ENCODE data around the gene ABL1. TPM values are rescaled to one million over a fixed set of nuclear protein-coding genes. Genes with fewer than 3 reads are reported as not detected.

ABL1 gene
- total RNA-seq, 2 experiments from 2014 or later = 31.7 to 34.1 TPM

DNA sequence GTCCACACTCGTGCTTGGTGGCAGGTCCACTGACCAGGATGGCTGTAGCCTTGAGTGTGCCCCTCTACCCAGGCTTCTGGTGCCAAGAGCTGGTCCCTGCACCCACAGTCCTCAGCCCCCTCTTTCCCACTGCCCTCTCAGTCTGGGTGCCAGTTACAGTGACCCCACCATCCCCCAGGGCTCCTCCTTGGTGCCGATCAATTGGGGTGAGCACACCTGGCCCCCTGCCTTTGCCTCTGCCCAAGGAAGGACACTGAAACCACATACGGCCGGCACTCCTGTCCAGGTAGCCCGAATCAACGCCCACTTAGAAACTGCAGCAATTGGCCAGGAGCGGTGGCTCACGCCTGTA, 80.0 kb downstream of the ABL1 start:
- Mint-ChIP-seq H3K36me3 (ENCODE audit: low read depth) (no peaks in the 10 kb centered on the region), H3K9me3 (ENCODE audit: insufficient read depth) (no peaks in the 10 kb centered on the region), H3K27me3 (ENCODE audit: low read depth) (no peaks in the 10 kb centered on the region), H3K4me1 (ENCODE audit: low read depth) (no peaks in the 10 kb centered on the region), H3K27ac (no peak overlapping the region), H3K4me3 (no peak overlapping the region)
- ChIA-PET CTCF (interaction anchor here (1.0 kb wide), 1 partner anchor 51 kb away, joined by 3 read pairs; no protein-coding TSS in a partner anchor), POLR2A (no interaction called here)
- ATAC-seq (no peak), DNase-seq (no peak)

DNA sequence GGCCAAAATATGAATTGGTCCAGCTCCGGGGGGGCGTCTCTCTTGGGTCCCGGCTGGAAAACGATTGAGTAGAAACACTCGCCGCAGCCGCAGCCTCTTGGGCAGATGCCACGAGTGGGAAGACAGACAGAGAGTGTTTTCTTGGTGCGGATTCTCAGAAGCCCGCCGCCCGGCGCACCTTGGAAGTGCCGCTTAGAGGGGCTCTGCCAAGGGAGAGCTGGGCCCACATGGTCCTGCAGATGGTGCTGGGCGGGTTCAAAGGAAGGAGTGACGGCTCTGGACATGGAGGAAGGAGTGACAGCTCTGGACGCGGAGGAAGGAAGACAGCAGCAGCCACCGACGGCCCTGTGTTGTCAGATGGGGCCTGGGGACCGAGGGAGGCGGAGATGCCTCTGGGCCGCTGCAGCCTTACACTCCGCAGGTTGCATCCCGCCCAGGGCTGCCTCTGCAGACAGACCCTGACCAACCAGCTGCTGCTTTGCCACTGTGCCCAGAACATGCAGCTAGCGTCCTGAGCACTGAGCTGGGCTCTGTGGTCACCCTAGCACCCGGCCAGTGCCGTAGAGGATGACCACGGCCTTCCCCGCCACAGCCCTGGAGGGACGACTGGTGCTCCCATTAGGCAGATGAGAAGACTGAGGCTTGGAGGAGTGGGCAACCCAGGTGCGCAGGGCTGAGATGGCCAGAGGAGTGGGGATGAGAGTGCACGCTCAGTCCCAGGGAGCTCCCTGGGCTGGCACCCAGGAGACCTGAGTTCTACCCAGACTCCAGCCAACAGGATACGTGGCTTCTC, 82.3 kb downstream of the ABL1 start:
- H3K4me3 Mint-ChIP-seq = no peak overlapping the region
- H3K4me1 Mint-ChIP-seq (ENCODE audit: low read depth) = no peaks in the 10 kb centered on the region
- ChIA-PET CTCF (interaction anchor here (0.5 to 0.7 kb wide), 2 partner anchors 51 to 65 kb away, joined by 3 read pairs; no protein-coding TSS in a partner anchor), POLR2A (no interaction called here)
- no peak overlapping the region for H3K27ac Mint-ChIP-seq
- no peaks in the 10 kb centered on the region for H3K9me3 Mint-ChIP-seq (ENCODE audit: insufficient read depth)
- ATAC-seq (no peak), DNase-seq (no peak)
- H3K36me3 Mint-ChIP-seq (ENCODE audit: low read depth) = no peaks in the 10 kb centered on the region
- no peaks in the 10 kb centered on the region for H3K27me3 Mint-ChIP-seq (ENCODE audit: low read depth)

DNA sequence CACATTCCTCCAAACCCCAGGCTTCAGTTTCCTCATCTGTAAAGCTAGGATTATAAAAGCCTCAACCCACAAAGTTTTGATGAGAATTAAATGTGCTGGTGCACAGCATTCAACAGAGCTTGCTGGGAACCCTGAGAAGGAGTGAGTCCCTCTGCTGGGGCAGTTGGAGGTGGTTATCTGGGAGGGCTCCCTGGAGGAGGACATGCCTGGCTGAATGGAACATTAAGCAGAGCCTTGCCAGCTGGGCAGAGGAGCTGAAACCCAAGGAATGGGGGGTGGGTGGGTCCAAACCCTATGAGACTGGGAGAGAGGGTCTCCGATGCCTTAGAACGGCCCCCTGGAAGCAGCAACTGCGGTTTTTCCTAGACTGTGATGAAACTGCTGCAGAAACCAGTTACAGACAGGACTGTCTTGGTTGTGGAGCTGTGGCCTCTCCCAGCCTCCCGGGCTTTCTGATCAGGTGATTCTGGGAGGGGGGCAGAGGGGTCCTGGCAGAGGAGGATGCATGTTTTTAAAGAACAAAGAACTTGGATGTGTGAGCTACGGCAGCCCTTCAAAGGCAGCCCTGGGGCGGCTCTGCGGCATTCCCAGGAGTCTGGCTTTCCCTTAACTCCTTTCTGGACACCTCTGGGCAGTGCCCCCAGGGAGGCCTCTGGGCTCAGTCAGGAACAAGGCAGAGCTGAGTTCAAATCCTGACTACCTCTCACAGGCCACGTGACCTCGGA, 83.2 kb downstream of the ABL1 start:
- H3K9me3 Mint-ChIP-seq (ENCODE audit: insufficient read depth) = no peaks in the 10 kb centered on the region
- DNase-seq (no peak), ATAC-seq (no peak)
- no peaks in the 10 kb centered on the region for H3K27me3 Mint-ChIP-seq (ENCODE audit: low read depth)
- no peaks in the 10 kb centered on the region for H3K36me3 Mint-ChIP-seq (ENCODE audit: low read depth)
- ChIA-PET CTCF (interaction anchor here (0.5 to 0.7 kb wide), 2 partner anchors 52 to 64 kb away, joined by 3 read pairs; no protein-coding TSS in a partner anchor), POLR2A (no interaction called here)
- H3K4me3 Mint-ChIP-seq = no peak overlapping the region
- no peaks in the 10 kb centered on the region for H3K4me1 Mint-ChIP-seq (ENCODE audit: low read depth)
- H3K27ac Mint-ChIP-seq = no peak overlapping the region

DNA sequence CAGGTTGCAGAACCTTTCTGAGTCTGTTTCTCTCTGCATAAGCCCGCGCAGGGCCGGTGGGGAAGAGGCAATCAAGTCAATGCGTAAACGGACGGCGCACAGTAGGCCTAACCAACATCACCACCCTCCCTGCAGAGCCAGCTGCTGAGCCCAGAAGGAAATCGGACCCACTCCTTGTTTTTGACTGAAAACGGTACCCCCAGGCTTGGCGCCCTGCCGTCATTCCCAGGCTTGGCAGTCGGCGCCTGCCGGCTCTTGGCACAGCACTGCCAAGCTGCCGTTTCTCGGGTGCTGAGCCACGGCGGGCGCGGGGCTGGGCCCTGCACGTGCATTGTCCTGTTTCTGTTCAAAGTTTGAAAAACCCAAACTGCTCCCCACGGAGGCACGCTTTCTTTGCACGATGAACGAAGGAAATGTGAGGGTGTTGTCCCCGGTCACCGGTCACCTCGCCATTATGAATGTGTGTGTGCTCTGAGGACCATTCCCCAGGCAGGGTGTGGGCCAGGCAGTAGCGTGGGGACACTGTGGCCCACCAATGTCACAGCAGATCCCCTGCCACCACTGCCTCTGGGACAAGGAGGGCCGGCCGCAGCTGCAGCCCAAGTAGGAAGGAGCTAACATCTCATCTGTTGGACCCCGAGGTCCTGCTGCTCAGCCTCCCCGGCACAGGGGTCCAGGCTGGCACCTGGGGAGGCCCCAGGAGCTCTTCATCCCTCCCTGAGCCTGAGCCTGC, 83.9 kb downstream of the ABL1 start:
- Mint-ChIP-seq H3K4me1 (ENCODE audit: low read depth) (no peaks in the 10 kb centered on the region), H3K36me3 (ENCODE audit: low read depth) (no peaks in the 10 kb centered on the region), H3K27me3 (ENCODE audit: low read depth) (no peaks in the 10 kb centered on the region), H3K9me3 (ENCODE audit: insufficient read depth) (no peaks in the 10 kb centered on the region), H3K4me3 (no peak overlapping the region), H3K27ac (no peak overlapping the region)
- DNase-seq (no peak), ATAC-seq (no peak)
- CTCF ChIA-PET = no interaction called here
- POLR2A ChIA-PET = no interaction called here

DNA sequence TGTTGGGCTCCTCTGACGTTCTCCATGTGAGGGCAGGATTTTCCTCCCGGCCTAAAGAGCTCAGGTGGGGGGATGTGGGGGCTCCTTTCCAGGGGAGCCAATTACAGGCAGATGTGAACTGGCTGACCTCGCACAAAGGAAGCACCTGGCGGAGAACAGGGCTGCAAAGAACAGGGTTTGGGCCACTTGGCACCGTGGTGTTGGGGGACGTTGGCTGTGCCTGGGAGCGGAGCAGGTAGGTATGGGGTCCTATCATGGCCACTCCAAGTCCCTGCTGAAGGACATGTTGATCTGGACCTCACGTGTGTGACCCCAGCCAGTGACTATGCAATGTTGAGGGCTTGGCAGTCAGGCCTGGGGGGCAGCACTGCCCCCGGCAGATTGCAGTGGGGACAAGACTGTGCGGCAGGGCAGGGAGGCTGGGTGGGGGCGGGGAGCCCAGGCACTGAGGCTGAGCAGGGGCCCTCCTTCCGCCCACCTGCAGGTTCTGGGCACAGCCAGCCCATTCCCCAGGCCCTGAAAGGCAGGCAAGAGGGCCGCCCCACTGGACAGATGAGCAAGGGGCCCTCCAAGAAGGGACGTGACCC, 84.6 kb downstream of the ABL1 start:
- no peaks in the 10 kb centered on the region for H3K9me3 Mint-ChIP-seq (ENCODE audit: insufficient read depth)

DNA sequence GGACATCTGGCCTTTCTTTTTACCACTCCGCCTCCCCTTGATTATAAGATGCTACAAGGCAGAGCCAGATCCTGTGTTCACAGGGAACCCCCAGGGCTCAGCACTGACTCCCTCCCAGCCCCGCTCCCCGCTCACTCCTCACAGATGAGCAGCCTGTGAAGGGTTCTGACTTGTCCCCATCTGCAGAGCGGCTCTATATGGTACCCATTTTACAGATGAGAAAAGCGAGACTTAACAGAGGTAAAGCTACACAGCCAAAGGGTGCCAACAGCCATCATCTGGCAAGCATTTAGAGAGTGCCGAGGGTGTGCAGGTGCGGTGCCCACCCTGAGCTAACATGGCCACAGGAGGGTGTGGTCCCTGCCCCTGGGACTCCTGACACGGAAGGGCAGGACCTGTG, 85.2 kb downstream of the ABL1 start:
- Mint-ChIP-seq H3K27ac (no peak overlapping the region), H3K4me3 (no peak overlapping the region), H3K36me3 (ENCODE audit: low read depth) (no peaks in the 10 kb centered on the region), H3K27me3 (ENCODE audit: low read depth) (no peaks in the 10 kb centered on the region), H3K9me3 (ENCODE audit: insufficient read depth) (no peaks in the 10 kb centered on the region), H3K4me1 (ENCODE audit: low read depth) (no peaks in the 10 kb centered on the region)
- CTCF ChIA-PET = no interaction called here
- ATAC-seq (no peak), DNase-seq (no peak)
- POLR2A ChIA-PET = no interaction called here

More for the DNA sequence above, 84.6 kb downstream of the ABL1 start:
- no peak overlapping the region for H3K4me3 Mint-ChIP-seq
- H3K4me1 Mint-ChIP-seq (ENCODE audit: low read depth) = no peaks in the 10 kb centered on the region
- no peak overlapping the region for H3K27ac Mint-ChIP-seq
- no peaks in the 10 kb centered on the region for H3K36me3 Mint-ChIP-seq (ENCODE audit: low read depth)
- DNase-seq = no peak
- ChIA-PET POLR2A (no interaction called here), CTCF (no interaction called here)
- H3K27me3 Mint-ChIP-seq (ENCODE audit: low read depth) = no peaks in the 10 kb centered on the region
- no peak for ATAC-seq

DNA sequence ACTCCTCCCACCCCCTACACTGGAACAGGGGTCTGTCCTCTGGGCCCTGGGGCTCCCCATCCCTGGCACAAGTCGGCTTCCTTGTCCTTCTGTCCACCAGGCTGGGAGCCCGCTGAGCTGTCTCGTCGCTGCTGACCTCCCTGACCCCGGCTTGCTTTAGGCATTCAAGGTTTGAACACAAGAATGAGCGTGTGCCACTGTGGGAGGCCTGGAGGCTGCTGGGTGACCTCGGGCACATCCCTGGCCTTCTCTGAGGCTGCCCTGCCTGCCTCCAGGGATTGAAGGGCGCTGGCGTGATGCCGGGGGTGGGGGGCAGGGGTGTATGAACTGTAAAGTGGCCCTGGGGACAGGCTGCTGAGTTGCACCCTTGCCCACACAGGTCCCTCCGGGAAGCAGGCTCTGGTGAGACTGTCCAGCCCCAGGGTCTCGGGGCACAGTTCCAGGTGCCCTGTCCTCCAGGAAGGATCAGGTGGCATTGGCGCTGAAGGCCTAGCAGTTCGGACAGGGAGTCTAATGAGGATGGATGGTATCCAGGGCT, 85.8 kb downstream of the ABL1 start:
- H3K4me3 Mint-ChIP-seq = no peak overlapping the region
- ATAC-seq (no peak), DNase-seq (no peak)
- no peaks in the 10 kb centered on the region for H3K9me3 Mint-ChIP-seq (ENCODE audit: insufficient read depth)
- CTCF ChIA-PET = no interaction called here
- POLR2A ChIA-PET = no interaction called here
- H3K4me1 Mint-ChIP-seq (ENCODE audit: low read depth) = no peaks in the 10 kb centered on the region
- no peak overlapping the region for H3K27ac Mint-ChIP-seq
- no peaks in the 10 kb centered on the region for H3K36me3 Mint-ChIP-seq (ENCODE audit: low read depth)
- H3K27me3 Mint-ChIP-seq (ENCODE audit: low read depth) = no peaks in the 10 kb centered on the region

DNA sequence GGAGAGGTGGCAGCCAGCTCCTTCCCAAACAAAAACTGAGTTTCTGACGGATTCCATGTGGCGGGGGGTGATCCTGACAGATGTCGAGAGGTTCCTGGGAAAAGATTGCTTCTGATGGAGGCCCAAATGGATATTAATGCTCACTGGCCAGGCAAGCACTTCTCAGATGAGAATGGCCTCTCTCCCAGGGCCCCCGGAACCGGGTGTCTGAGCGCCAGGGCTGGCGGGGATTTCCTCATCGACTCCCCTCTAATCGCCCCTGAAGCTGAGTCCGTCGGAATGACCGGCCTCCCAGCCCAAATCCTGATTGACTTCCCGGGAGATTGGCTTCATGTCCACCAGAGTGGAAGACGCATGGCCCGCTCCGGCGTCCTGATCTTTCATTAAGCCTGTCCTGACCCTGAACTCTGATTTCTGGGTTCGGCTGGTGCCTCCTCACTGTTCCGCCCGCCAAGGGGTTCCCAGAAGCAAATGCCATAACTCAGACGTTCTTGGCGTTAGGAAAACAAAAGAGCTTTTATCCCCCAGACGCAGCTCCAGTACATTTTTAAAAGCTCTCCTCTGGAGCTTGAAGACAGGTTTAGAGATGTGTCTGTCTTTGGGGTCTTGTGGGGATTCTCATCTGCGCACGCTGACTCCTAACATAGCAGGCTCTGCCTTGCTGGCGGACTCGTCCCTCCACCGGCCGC, 86.4 kb downstream of the ABL1 start:
- Mint-ChIP-seq H3K9me3 (ENCODE audit: insufficient read depth) (no peaks in the 10 kb centered on the region), H3K4me3 (no peak overlapping the region), H3K27ac (no peak overlapping the region), H3K4me1 (ENCODE audit: low read depth) (no peaks in the 10 kb centered on the region), H3K36me3 (ENCODE audit: low read depth) (no peaks in the 10 kb centered on the region), H3K27me3 (ENCODE audit: low read depth) (no peaks in the 10 kb centered on the region)
- no peak for DNase-seq
- ATAC-seq = no peak
- POLR2A ChIA-PET = no interaction called here
- CTCF ChIA-PET = no interaction called here

DNA sequence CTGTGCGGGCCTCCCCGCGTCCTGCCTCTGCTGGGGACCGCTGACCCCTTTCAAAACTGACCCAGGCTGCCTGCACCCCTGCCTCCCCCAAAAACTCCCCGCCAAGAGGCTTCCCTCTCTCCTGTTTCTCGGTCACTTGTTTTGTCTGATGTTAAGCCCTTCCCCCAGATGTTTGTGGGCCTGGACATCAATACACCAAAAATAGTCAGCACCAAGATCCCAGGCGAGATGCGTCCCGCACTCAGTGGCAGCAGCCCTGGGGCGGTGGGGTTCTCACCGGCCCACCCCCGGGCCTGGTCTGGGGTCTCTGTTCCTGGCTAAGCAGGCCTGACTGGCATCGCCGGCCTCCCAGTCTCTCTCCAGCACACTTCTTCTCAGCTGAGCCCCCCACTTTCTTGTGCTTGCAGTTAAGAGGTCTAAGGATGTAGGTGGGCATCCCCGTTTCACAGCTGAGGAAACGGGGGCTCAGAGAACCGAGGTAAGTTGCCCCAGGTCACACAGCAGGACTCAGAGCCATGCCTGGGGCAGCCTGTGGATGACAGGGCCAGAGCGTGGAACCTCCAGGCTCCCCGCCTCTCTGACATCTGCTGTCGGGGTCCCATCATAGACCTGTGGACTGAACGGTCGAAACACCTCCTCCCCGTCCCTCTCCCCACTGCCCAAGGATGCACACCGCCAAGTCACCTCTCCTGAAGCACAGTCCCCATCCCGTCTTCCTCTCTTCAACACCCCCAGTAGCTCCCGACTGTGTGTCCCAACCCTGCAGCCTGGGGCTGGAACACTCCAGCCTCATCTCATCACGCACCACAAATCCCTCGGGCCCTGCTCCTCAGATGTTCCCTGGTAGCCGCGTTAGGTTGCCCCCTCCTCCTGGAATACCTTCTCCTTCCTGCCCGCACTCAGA, 87.2 kb downstream of the ABL1 start:
- no peak for ATAC-seq

DNA sequence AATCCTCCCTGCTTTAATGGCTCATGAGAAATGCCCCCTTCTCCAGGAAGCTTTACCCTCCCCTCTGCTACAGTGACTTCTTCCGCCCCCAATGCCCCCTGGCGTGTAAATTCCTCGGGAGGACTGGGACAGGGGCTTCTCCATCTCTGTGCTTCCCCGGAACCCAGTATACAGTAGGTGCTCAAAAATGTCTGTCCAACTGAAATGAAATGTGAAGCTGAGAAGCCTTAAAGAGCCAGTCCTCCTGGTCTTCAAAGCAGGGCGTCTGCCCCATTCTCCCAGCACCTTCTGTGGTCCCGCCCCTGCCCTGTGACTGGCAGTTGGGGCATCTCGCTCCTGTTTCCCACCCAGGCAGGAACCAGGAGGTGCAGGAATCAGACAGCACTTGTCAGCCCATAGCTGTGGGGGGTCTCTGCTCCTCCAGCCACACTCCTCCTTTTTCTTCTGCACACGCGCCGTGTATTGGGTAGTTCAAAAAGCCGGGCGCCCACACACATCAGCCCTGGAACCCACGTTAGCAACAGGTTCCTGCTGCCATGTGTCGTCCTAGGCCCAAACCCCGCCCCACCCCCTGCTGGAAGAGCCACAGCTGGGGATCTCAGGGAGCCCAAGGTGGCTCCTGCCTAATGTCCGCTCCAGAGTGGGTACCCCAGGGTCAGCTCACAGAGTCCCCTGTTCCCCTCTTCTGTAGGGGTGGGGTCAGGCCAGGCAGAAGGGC, 88.0 kb downstream of the ABL1 start:
- H3K4me3 Mint-ChIP-seq = no peak overlapping the region
- no peak overlapping the region for H3K27ac Mint-ChIP-seq
- ChIA-PET POLR2A (no interaction called here), CTCF (no interaction called here)
- H3K4me1 Mint-ChIP-seq (ENCODE audit: low read depth) = no peaks in the 10 kb centered on the region
- H3K27me3 Mint-ChIP-seq (ENCODE audit: low read depth) = no peaks in the 10 kb centered on the region
- ATAC-seq (no peak), DNase-seq (no peak)
- H3K36me3 Mint-ChIP-seq (ENCODE audit: low read depth) = no peaks in the 10 kb centered on the region
- H3K9me3 Mint-ChIP-seq (ENCODE audit: insufficient read depth) = no peaks in the 10 kb centered on the region

More for the DNA sequence above, 87.2 kb downstream of the ABL1 start:
- no peak overlapping the region for H3K27ac Mint-ChIP-seq
- H3K4me1 Mint-ChIP-seq (ENCODE audit: low read depth) = no peaks in the 10 kb centered on the region
- POLR2A ChIA-PET = no interaction called here
- no peaks in the 10 kb centered on the region for H3K9me3 Mint-ChIP-seq (ENCODE audit: insufficient read depth)
- no peak for DNase-seq
- H3K27me3 Mint-ChIP-seq (ENCODE audit: low read depth) = no peaks in the 10 kb centered on the region
- no peak overlapping the region for H3K4me3 Mint-ChIP-seq
- no peaks in the 10 kb centered on the region for H3K36me3 Mint-ChIP-seq (ENCODE audit: low read depth)
- CTCF ChIA-PET = no interaction called here

Data from activated CD8-positive, alpha-beta T cell treated with anti-CD3 and anti-CD28 coated beads, Interleukin-2, amount 10 ng/mL, durations not matched to agents 7 days and 5 days (primary cell).